Endothelial cell of umbilical vein (primary cell): Measurements from ENCODE around the gene CEP192.

ENCODE experiments used
- EZH2 ChIP-seq: IDR thresholded peaks from 2 replicates; pipeline ENCODE4 v1.6.1; 2012; ENCODE audit warnings: borderline replicate concordance, low read depth, mild to moderate bottlenecking, moderate library complexity, low read length, inconsistent platforms; ENCODE audit not compliant: severe bottlenecking
- FOS ChIP-seq: IDR thresholded peaks from 2 replicates; pipeline ENCODE4 v1.6.1; 2011; ENCODE audit warnings: mild to moderate bottlenecking, low read length, moderate library complexity, borderline replicate concordance; ENCODE audit not compliant: insufficient read depth
- GATA2 ChIP-seq: IDR thresholded peaks from 2 replicates; pipeline ENCODE4 v1.7.0; 2011; ENCODE audit warnings: low read depth, mild to moderate bottlenecking, moderate library complexity, mixed read lengths, low read length; ENCODE audit not compliant: insufficient read length, insufficient read depth
- JUN ChIP-seq: IDR thresholded peaks from 2 replicates; pipeline ENCODE4 v1.6.1; 2011; ENCODE audit warnings: borderline replicate concordance, low read depth; ENCODE audit not compliant: insufficient read length, insufficient read depth
- MAX ChIP-seq: IDR thresholded peaks from 2 replicates; pipeline ENCODE4 v1.6.1; 2011; ENCODE audit not compliant: insufficient read depth, insufficient read length
- MYC ChIP-seq: IDR thresholded peaks from one replicate; pipeline ENCODE4 v1.6.1; 2011; ENCODE audit warnings: mild to moderate bottlenecking, low read depth, low read length
- POLR2A ChIP-seq: IDR thresholded peaks from 2 replicates; pipeline ENCODE4 v1.6.1; 2012; ENCODE audit warnings: low read depth, mild to moderate bottlenecking, control low read depth, low read length
- POLR2AphosphoS5 ChIP-seq: IDR thresholded peaks from 2 replicates; pipeline ENCODE4 v1.6.1; 2012; ENCODE audit warnings: low read depth, mild to moderate bottlenecking, control low read depth, low read length, moderate library complexity; ENCODE audit not compliant: insufficient read depth
- TF ChIP-seq, protein P1 (sequence below), 2 donors: IDR thresholded peaks; 1 replicate in 1 of 2; 2 replicates in 1 of 2; pipeline ENCODE4 v1.5.1; 2011; ENCODE audit warnings: low read length in 2 of 2, mild to moderate bottlenecking in 2 of 2, moderate library complexity in 2 of 2, control low read depth in 1 of 2, inconsistent platforms in 1 of 2, low read depth in 1 of 2; ENCODE audit not compliant: insufficient read depth in 1 of 2; ENCODE audit errors: extremely low read depth in 1 of 2

GRCh38 chr18:12991821-12992179, 638 bp downstream of the CEP192 start:
- TF ChIP-seq, protein P1, sequence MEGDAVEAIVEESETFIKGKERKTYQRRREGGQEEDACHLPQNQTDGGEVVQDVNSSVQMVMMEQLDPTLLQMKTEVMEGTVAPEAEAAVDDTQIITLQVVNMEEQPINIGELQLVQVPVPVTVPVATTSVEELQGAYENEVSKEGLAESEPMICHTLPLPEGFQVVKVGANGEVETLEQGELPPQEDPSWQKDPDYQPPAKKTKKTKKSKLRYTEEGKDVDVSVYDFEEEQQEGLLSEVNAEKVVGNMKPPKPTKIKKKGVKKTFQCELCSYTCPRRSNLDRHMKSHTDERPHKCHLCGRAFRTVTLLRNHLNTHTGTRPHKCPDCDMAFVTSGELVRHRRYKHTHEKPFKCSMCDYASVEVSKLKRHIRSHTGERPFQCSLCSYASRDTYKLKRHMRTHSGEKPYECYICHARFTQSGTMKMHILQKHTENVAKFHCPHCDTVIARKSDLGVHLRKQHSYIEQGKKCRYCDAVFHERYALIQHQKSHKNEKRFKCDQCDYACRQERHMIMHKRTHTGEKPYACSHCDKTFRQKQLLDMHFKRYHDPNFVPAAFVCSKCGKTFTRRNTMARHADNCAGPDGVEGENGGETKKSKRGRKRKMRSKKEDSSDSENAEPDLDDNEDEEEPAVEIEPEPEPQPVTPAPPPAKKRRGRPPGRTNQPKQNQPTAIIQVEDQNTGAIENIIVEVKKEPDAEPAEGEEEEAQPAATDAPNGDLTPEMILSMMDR (IDR thresholded peaks at IDR 0.05; ENCODE audit: extremely low read depth in 1 of 2, insufficient read depth in 1 of 2, low read depth in 1 of 2, low read length in 2 of 2), result no peak
- TF ChIP-seq POLR2A (no peak), POLR2AphosphoS5 (no peak), MYC (no peak), EZH2 (no peak), GATA2 (no peak), MAX (no peak), FOS (no peak), JUN (no peak)
